ENCODE measurements around the gene TBRG4.

TBRG4 gene

GRCh38 chr7:45076946-45077345 lies 34.6 kb downstream of the TBRG4 start:
- H4K20me1 ChIP-seq (ENCODE audit: control insufficient read depth, insufficient read depth, low read depth, low read length) = peaks cover 7% of the 10 kb centered on the region; the same call in 1 of the 2 replicates
- H3K9me3 ChIP-seq (ENCODE audit: control insufficient read depth, insufficient read depth, low read length) = no peaks in the 10 kb centered on the region
- no peaks in the 10 kb centered on the region for H3K27me3 ChIP-seq (ENCODE audit: control insufficient read depth, low read length)
- 0 out of 2 replicates have a peak, but pooled peaks cover 4% of the 10 kb centered on the region for H3F3A ChIP-seq (ENCODE audit: control insufficient read depth, insufficient read depth)
- H3K79me2 ChIP-seq (ENCODE audit: control insufficient read depth, low read length) = no peaks in the 10 kb centered on the region
- H3K4me3 ChIP-seq (ENCODE audit: low read length) = no peak overlapping the region
- no peaks in the 10 kb centered on the region for H3K4me1 ChIP-seq (ENCODE audit: control insufficient read depth, low read length)
- H3K36me3 ChIP-seq (ENCODE audit: control insufficient read depth, low read length) = peaks cover 55% of the 10 kb centered on the region
- no peaks in the 10 kb centered on the region for H3K9me2 ChIP-seq (replicated peaks; ENCODE audit: control insufficient read depth, low read length)
- no peak overlapping the region for H3K4me2 ChIP-seq (ENCODE audit: low read length)
- H3K27ac ChIP-seq (ENCODE audit: low read depth, low read length) = no peak overlapping the region
- no peak for TF ChIP-seq EZH2phosphoT487 (IDR thresholded peaks at IDR 0.05; ENCODE audit: borderline replicate concordance, low read length)
- TF ChIP-seq, protein P1, sequence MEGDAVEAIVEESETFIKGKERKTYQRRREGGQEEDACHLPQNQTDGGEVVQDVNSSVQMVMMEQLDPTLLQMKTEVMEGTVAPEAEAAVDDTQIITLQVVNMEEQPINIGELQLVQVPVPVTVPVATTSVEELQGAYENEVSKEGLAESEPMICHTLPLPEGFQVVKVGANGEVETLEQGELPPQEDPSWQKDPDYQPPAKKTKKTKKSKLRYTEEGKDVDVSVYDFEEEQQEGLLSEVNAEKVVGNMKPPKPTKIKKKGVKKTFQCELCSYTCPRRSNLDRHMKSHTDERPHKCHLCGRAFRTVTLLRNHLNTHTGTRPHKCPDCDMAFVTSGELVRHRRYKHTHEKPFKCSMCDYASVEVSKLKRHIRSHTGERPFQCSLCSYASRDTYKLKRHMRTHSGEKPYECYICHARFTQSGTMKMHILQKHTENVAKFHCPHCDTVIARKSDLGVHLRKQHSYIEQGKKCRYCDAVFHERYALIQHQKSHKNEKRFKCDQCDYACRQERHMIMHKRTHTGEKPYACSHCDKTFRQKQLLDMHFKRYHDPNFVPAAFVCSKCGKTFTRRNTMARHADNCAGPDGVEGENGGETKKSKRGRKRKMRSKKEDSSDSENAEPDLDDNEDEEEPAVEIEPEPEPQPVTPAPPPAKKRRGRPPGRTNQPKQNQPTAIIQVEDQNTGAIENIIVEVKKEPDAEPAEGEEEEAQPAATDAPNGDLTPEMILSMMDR (IDR thresholded peaks at IDR 0.05; ENCODE audit: low read depth, low read length, poor library complexity, severe bottlenecking) = no peak

- no peak overlapping the region for H3K4me2 ChIP-seq (ENCODE audit: low read length)
- TF ChIP-seq, protein P1 (IDR thresholded peaks at IDR 0.05; ENCODE audit: low read depth, low read length, poor library complexity, severe bottlenecking) = no peak
- TF ChIP-seq EZH2phosphoT487 (IDR thresholded peaks at IDR 0.05; ENCODE audit: borderline replicate concordance, low read length) = no peak
- H3K36me3 ChIP-seq (ENCODE audit: control insufficient read depth, low read length) = peaks cover 63% of the 10 kb centered on the region
- 0 out of 2 replicates have a peak, but pooled peaks cover 4% of the 10 kb centered on the region for H3F3A ChIP-seq (ENCODE audit: control insufficient read depth, insufficient read depth)
- H3K4me1 ChIP-seq (ENCODE audit: control insufficient read depth, low read length) = no peaks in the 10 kb centered on the region
- no peaks in the 10 kb centered on the region for H3K27me3 ChIP-seq (ENCODE audit: control insufficient read depth, low read length)
- peaks cover 8% of the 10 kb centered on the region; the same call in 1 of the 2 replicates for H4K20me1 ChIP-seq (ENCODE audit: control insufficient read depth, insufficient read depth, low read depth, low read length)
- no peaks in the 10 kb centered on the region for H3K9me2 ChIP-seq (replicated peaks; ENCODE audit: control insufficient read depth, low read length)
- H3K9me3 ChIP-seq (ENCODE audit: control insufficient read depth, insufficient read depth, low read length) = no peaks in the 10 kb centered on the region
- H3K79me2 ChIP-seq (ENCODE audit: control insufficient read depth, low read length) = no peaks in the 10 kb centered on the region
- no peak overlapping the region for H3K4me3 ChIP-seq (ENCODE audit: low read length)
- H3K27ac ChIP-seq (ENCODE audit: low read depth, low read length) = no peak overlapping the region
Measured at GRCh38 chr7:45075871-45076796, 35.4 kb downstream of the TBRG4 start.

DNA sequence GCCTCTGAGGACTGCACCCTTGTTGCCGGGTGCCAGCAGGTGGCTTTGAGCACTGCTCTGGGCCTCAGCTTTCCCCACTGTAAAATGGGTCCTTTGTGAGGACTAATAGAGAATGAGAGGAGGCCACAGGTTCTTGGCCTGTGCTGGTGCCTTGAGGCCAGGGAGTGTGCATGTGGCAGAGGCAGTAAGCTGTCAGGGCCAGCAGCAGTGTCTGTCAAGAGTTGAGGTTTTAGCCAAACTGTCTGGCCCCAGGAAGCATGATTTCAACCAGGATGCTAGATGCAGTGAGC lies 36.2 kb downstream of the TBRG4 start:
- H3K79me2 ChIP-seq (ENCODE audit: control insufficient read depth, low read length) = no peaks in the 10 kb centered on the region
- no peaks in the 10 kb centered on the region for H3K4me1 ChIP-seq (ENCODE audit: control insufficient read depth, low read length)
- TF ChIP-seq EZH2phosphoT487 (IDR thresholded peaks at IDR 0.05; ENCODE audit: borderline replicate concordance, low read length) = no peak
- 0 out of 2 replicates have a peak, but pooled peaks cover 4% of the 10 kb centered on the region for H3F3A ChIP-seq (ENCODE audit: control insufficient read depth, insufficient read depth)
- H3K27me3 ChIP-seq (ENCODE audit: control insufficient read depth, low read length) = no peaks in the 10 kb centered on the region
- no peak overlapping the region for H3K4me2 ChIP-seq (ENCODE audit: low read length)
- H3K9me2 ChIP-seq (replicated peaks; ENCODE audit: control insufficient read depth, low read length) = no peaks in the 10 kb centered on the region
- H3K9me3 ChIP-seq (ENCODE audit: control insufficient read depth, insufficient read depth, low read length) = no peaks in the 10 kb centered on the region
- H3K36me3 ChIP-seq (ENCODE audit: control insufficient read depth, low read length) = peaks cover 71% of the 10 kb centered on the region
- peaks cover 8% of the 10 kb centered on the region; the same call in 1 of the 2 replicates for H4K20me1 ChIP-seq (ENCODE audit: control insufficient read depth, insufficient read depth, low read depth, low read length)
- no peak overlapping the region for H3K27ac ChIP-seq (ENCODE audit: low read depth, low read length)
- no peak overlapping the region for H3K4me3 ChIP-seq (ENCODE audit: low read length)
